DND-41 (cell line): ENCODE measurements around the gene ZC3H15.

ENCODE experiments used
- ATAC-seq: fragments of 200-7000 bp; cut with Tn5 transposase; 3 replicates; pipeline ENCODE4 v1.9.1; 2021; ENCODE audit warnings: low read depth; ENCODE audit not compliant: insufficient read depth
- DNase-seq: peaks from one replicate; pipeline ENCODE4 v3.0.0-alpha.2; 2020
- H2AFZ ChIP-seq: 2 replicates; pipeline ENCODE4 v1.6.0; 2012; ENCODE audit warnings: low read depth, low read length
- H3K27ac ChIP-seq: 2 replicates; pipeline ENCODE4 v1.5.1; 2012; ENCODE audit warnings: low read length, inconsistent platforms
- H3K27me3 ChIP-seq: fragments of 200-600 bp; sonication (generic); 2 replicates; pipeline ENCODE4 v1.6.0; 2012; ENCODE audit warnings: low read length, mild to moderate bottlenecking, inconsistent platforms; ENCODE audit not compliant: insufficient read depth, poor library complexity
- H3K36me3 ChIP-seq: 2 replicates; pipeline ENCODE4 v1.5.1; 2012; ENCODE audit warnings: low read length, inconsistent platforms; ENCODE audit not compliant: insufficient read depth
- H3K4me1 ChIP-seq: 2 replicates; pipeline ENCODE4 v1.5.1; 2012; ENCODE audit warnings: mild to moderate bottlenecking, low read length; ENCODE audit not compliant: insufficient read depth
- H3K4me2 ChIP-seq: 2 replicates; pipeline ENCODE4 v1.6.0; 2012; ENCODE audit warnings: mild to moderate bottlenecking, moderate library complexity, low read length, inconsistent platforms; ENCODE audit not compliant: insufficient read depth
- H3K4me3 ChIP-seq, 2 experiments: fragments of 200-600 bp in 1 of 2; shearing (Covaris generic) in 1 of 2; 2 replicates each; pipeline ENCODE4 v1.5.1; 2012 to 2016; ENCODE audit warnings: inconsistent platforms in 2 of 2, low read length in 2 of 2, mild to moderate bottlenecking in 2 of 2, low read depth in 1 of 2, moderate library complexity in 1 of 2
- H3K79me2 ChIP-seq: 2 replicates; pipeline ENCODE4 v1.6.0; 2012; ENCODE audit warnings: low read length, inconsistent platforms; ENCODE audit not compliant: insufficient read depth
- H3K9ac ChIP-seq: 2 replicates; pipeline ENCODE4 v1.6.0; 2012; ENCODE audit warnings: low read depth, mild to moderate bottlenecking, inconsistent platforms, low read length, moderate library complexity
- H3K9me3 ChIP-seq: 2 replicates; pipeline ENCODE4 v1.5.1; 2012; ENCODE audit warnings: low read length, moderate library complexity, mild to moderate bottlenecking, inconsistent platforms; ENCODE audit not compliant: insufficient read depth, severe bottlenecking
- H4K20me1 ChIP-seq: 2 replicates; pipeline ENCODE4 v1.6.0; 2012; ENCODE audit warnings: low read length; ENCODE audit not compliant: insufficient read depth
- CTCF ChIP-seq: IDR thresholded peaks from 2 replicates; pipeline ENCODE4 v1.5.1; 2012; ENCODE audit warnings: borderline replicate concordance, low read length, moderate library complexity, mild to moderate bottlenecking; ENCODE audit not compliant: poor library complexity, severe bottlenecking; ENCODE audit errors: extremely low read depth
- EZH2 ChIP-seq: IDR thresholded peaks from 3 replicates; pipeline ENCODE4 v1.6.1; 2012; ENCODE audit warnings: borderline replicate concordance, low read depth, mild to moderate bottlenecking, moderate library complexity, low read length, inconsistent platforms; ENCODE audit not compliant: severe bottlenecking

ZC3H15 gene

GRCh38 chr2:186531257-186531775, 45.3 kb downstream of the ZC3H15 start:
- Histone ChIP-seq H3K9ac (no peak overlapping the region), H2AFZ (no peak overlapping the region), H3K4me1 (no peaks in the 10 kb centered on the region), H4K20me1 (no peaks in the 10 kb centered on the region), H3K9me3 (no peaks in the 10 kb centered on the region), H3K4me2 (no peak overlapping the region), H3K36me3 (no peaks in the 10 kb centered on the region), H3K79me2 (no peaks in the 10 kb centered on the region), H3K27me3 (no peaks in the 10 kb centered on the region), H3K27ac (no peak overlapping the region), H3K4me3 (no peak overlapping the region)
- ATAC-seq (no peak), DNase-seq (no peak)
- TF ChIP-seq EZH2 (no peak), CTCF (no peak)

- H3K79me2 ChIP-seq = no peaks in the 10 kb centered on the region
- no peak overlapping the region for H3K4me3 ChIP-seq
- TF ChIP-seq EZH2 = no peak
- TF ChIP-seq CTCF = no peak
- H3K4me1 ChIP-seq = no peaks in the 10 kb centered on the region
- no peaks in the 10 kb centered on the region for H4K20me1 ChIP-seq
- ATAC-seq (no peak), DNase-seq (no peak)
- H3K9ac ChIP-seq = no peak overlapping the region
- no peak overlapping the region for H3K4me2 ChIP-seq
- H3K36me3 ChIP-seq = no peaks in the 10 kb centered on the region
- H2AFZ ChIP-seq = no peak overlapping the region
- H3K27ac ChIP-seq = no peak overlapping the region
- H3K27me3 ChIP-seq = no peaks in the 10 kb centered on the region
- no peaks in the 10 kb centered on the region for H3K9me3 ChIP-seq
Observed at GRCh38 chr2:186532891-186533290, 46.8 kb downstream of the ZC3H15 start.

GRCh38 chr2:186533717-186534116, 47.7 kb downstream of the ZC3H15 start:
- no peak overlapping the region for H2AFZ ChIP-seq
- no peak for DNase-seq
- ATAC-seq = no peak
- TF ChIP-seq CTCF (no peak), EZH2 (no peak)
- no peak overlapping the region for H3K4me3 ChIP-seq
- no peak overlapping the region for H3K4me2 ChIP-seq
- no peaks in the 10 kb centered on the region for H3K27me3 ChIP-seq
- no peaks in the 10 kb centered on the region for H3K4me1 ChIP-seq
- no peak overlapping the region for H3K9ac ChIP-seq
- H3K36me3 ChIP-seq = no peaks in the 10 kb centered on the region
- H3K27ac ChIP-seq = no peak overlapping the region
- H4K20me1 ChIP-seq = no peaks in the 10 kb centered on the region
- no peaks in the 10 kb centered on the region for H3K79me2 ChIP-seq
- no peaks in the 10 kb centered on the region for H3K9me3 ChIP-seq

DNA sequence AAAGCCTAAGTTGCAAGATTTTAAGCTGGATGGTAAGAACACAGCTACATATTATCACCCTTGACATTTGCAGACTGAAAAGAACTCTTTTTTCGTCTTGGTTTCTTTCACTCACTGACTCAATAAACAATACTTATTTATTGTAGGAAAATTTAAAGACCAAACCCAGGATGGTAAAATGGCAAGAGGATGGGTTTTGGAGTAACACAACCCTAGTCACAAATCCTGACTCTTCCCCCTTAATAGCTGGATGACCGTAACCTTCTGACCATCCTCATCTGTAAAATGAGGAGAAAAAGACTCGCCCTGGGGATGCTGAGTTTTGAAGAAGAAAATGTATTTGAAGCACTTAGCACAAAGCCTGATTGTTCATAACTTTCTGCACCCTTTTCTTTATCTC, 48.3 kb downstream of the ZC3H15 start:
- Histone ChIP-seq H3K79me2 (no peaks in the 10 kb centered on the region), H3K36me3 (no peaks in the 10 kb centered on the region), H3K9me3 (no peaks in the 10 kb centered on the region), H3K9ac (no peak overlapping the region), H2AFZ (no peak overlapping the region), H3K4me3 (no peak overlapping the region), H3K27me3 (no peaks in the 10 kb centered on the region), H4K20me1 (no peaks in the 10 kb centered on the region), H3K4me2 (no peak overlapping the region), H3K4me1 (no peaks in the 10 kb centered on the region), H3K27ac (no peak overlapping the region)
- no peak for TF ChIP-seq EZH2
- TF ChIP-seq CTCF = no peak
- no peak for ATAC-seq
- no peak for DNase-seq
